Activated CD4-positive, alpha-beta T cell treated with anti-CD3 and anti-CD28 coated beads, Interleukin-2, Interleukin-6, amounts not matched to agents 100 ng/mL and 50 ng/mL, durations not matched to agents 16 hours and 8 hours (primary cell): ENCODE measurements around the gene TTF2.

Experiments used
- DNase-seq: peaks from one replicate; pipeline ENCODE4 v3.0.0-alpha.2; 2020

TTF2 gene

GRCh38 chr1:117059678-117060440, at the start of gene TTF2:
Gene TTF2 (plus strand): TSS chr1:117060326. CDS start chr1:117060347, 21 bp downstream.
- DNase-seq, result peak; percentile 99

GRCh38 chr1:117011334-117011733, 48.8 kb upstream of the TTF2 start:
- DNase-seq, result no peak

- DNase-seq, result no peak
These were observed 46.7 kb upstream of the TTF2 start for GRCh38 chr1:117013309-117013858.

GRCh38 chr1:117014209-117014608, 45.9 kb upstream of the TTF2 start:
- peak; percentile 28 for DNase-seq

- no peak for DNase-seq
These were observed 44.4 kb upstream of the TTF2 start for GRCh38 chr1:117015724-117016123.

GRCh38 chr1:117017062-117017461, 43.1 kb upstream of the TTF2 start:
- no peak for DNase-seq

GRCh38 chr1:117017648-117018047, 42.5 kb upstream of the TTF2 start:
- DNase-seq, result no peak

GRCh38 chr1:117020526-117021156, 39.5 kb upstream of the TTF2 start:
- no peak for DNase-seq

- DNase-seq, result no peak
These were observed 38.0 kb upstream of the TTF2 start for GRCh38 chr1:117022114-117022513.

GRCh38 chr1:117025568-117025967, 34.6 kb upstream of the TTF2 start:
- DNase-seq, result no peak

GRCh38 chr1:117026361-117026760, 33.8 kb upstream of the TTF2 start:
- no peak for DNase-seq

GRCh38 chr1:117029685-117030084, 30.4 kb upstream of the TTF2 start:
- DNase-seq, result no peak

GRCh38 chr1:117030271-117030877, 29.8 kb upstream of the TTF2 start:
- no peak for DNase-seq

- no peak for DNase-seq
These were observed 27.9 kb upstream of the TTF2 start for GRCh38 chr1:117032266-117032665.

GRCh38 chr1:117032681-117033539, 27.2 kb upstream of the TTF2 start:
- DNase-seq, result no peak

- no peak for DNase-seq
These were observed 26.4 kb upstream of the TTF2 start for GRCh38 chr1:117033772-117034171.

- DNase-seq, result no peak
These were observed 25.3 kb upstream of the TTF2 start for GRCh38 chr1:117034791-117035290.

GRCh38 chr1:117036018-117036461, 24.1 kb upstream of the TTF2 start:
- no peak for DNase-seq

GRCh38 chr1:117037802-117038201, 22.3 kb upstream of the TTF2 start:
- no peak for DNase-seq

GRCh38 chr1:117038236-117038635, 21.9 kb upstream of the TTF2 start:
- DNase-seq, result no peak

GRCh38 chr1:117044217-117044616, 15.9 kb upstream of the TTF2 start:
- DNase-seq, result no peak

- no peak for DNase-seq
These were observed 14.5 kb upstream of the TTF2 start for GRCh38 chr1:117045644-117046043.

GRCh38 chr1:117046781-117047180, 13.3 kb upstream of the TTF2 start:
- no peak for DNase-seq
